ENCODE data around the gene PDE4C.

Gene PDE4C

GRCh38 chr19:18225702-18226468 lies at the start of gene PDE4C:
Gene PDE4C (minus strand): TSS chr19:18226438. CDS start chr19:18226415, 23 bp downstream.
- peak within 1 kb of the TSS; percentile 77 for H3K4me2 ChIP-seq (ENCODE audit: low read length)
- peaks cover 6% of the 10 kb centered on the region for H3K4me1 ChIP-seq
- H3K27ac ChIP-seq = no peak within 1 kb of the TSS
- H3K9me3 ChIP-seq (ENCODE audit: control insufficient read depth, low read length) = no peaks in the 10 kb centered on the region
- H3K4me3 ChIP-seq (ENCODE audit: low read depth, low read length) = no peak within 1 kb of the TSS
- TF ChIP-seq, protein P1, sequence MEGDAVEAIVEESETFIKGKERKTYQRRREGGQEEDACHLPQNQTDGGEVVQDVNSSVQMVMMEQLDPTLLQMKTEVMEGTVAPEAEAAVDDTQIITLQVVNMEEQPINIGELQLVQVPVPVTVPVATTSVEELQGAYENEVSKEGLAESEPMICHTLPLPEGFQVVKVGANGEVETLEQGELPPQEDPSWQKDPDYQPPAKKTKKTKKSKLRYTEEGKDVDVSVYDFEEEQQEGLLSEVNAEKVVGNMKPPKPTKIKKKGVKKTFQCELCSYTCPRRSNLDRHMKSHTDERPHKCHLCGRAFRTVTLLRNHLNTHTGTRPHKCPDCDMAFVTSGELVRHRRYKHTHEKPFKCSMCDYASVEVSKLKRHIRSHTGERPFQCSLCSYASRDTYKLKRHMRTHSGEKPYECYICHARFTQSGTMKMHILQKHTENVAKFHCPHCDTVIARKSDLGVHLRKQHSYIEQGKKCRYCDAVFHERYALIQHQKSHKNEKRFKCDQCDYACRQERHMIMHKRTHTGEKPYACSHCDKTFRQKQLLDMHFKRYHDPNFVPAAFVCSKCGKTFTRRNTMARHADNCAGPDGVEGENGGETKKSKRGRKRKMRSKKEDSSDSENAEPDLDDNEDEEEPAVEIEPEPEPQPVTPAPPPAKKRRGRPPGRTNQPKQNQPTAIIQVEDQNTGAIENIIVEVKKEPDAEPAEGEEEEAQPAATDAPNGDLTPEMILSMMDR (IDR thresholded peaks at IDR 0.05) = no peak
- H2AFZ ChIP-seq = peak within 1 kb of the TSS; percentile 74
- H3K79me2 ChIP-seq = no peaks in the 10 kb centered on the region
- no peaks in the 10 kb centered on the region for H3K27me3 ChIP-seq (ENCODE audit: control insufficient read depth, insufficient read depth, low read length)
- no peaks in the 10 kb centered on the region for H3K36me3 ChIP-seq (ENCODE audit: control insufficient read depth, insufficient read depth, low read length)
- no peak within 1 kb of the TSS for H3K9ac ChIP-seq

DNA sequence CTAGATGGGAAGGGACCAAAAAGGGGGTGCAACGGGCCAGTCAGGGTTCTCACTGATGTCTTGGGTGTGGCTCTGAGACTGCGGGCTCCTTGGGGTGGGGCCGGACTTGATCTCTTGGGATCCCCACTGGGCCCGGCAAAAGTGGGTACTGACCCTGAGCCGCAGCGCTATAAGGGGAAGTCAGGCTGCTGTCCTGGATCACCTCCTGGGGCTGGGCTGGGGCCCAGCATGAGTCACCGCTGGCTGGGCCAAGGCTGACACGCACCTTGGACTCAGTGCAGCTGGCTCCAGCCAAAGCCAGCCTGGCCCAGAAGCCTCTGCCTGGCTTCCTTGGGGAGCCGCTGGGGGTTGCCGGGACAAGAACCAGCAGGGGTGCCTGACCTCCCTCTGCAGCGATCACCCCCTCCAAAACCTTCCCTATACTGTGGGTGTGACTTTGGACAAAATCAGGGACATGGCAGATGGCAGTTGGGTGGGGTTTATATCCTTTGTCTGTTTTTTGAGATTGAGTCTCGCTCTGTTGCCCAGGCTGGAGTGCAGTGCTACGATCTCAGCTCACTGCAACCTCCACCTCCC lies 48.6 kb upstream of the PDE4C start:
- H3K9ac ChIP-seq = no peak overlapping the region
- H3K4me2 ChIP-seq (ENCODE audit: low read length) = no peak overlapping the region
- peaks cover 29% of the 10 kb centered on the region for H3K4me1 ChIP-seq
- peaks cover 4% of the 10 kb centered on the region for H3K36me3 ChIP-seq (ENCODE audit: control insufficient read depth, insufficient read depth, low read length)
- no peaks in the 10 kb centered on the region for H3K27me3 ChIP-seq (ENCODE audit: control insufficient read depth, insufficient read depth, low read length)
- peak overlapping the region; percentile 58 for H3K27ac ChIP-seq
- TF ChIP-seq, protein P1 (IDR thresholded peaks at IDR 0.05) = no peak
- peaks cover 14% of the 10 kb centered on the region for H3K79me2 ChIP-seq
- H3K4me3 ChIP-seq (ENCODE audit: low read depth, low read length) = no peak overlapping the region
- H3K9me3 ChIP-seq (ENCODE audit: control insufficient read depth, low read length) = no peaks in the 10 kb centered on the region
- no peak overlapping the region for H2AFZ ChIP-seq

GRCh38 chr19:18274219-18274780 lies 48.1 kb upstream of the PDE4C start, which contains the start of gene IQCN:
Gene IQCN (minus strand): TSS chr19:18274452. CDS start chr19:18269478, 4,974 bp downstream.
- H3K79me2 ChIP-seq = peaks cover 12% of the 10 kb centered on the region
- H3K27ac ChIP-seq = peak within 1 kb of the TSS; percentile 58
- no peaks in the 10 kb centered on the region for H3K27me3 ChIP-seq (ENCODE audit: control insufficient read depth, insufficient read depth, low read length)
- H3K36me3 ChIP-seq (ENCODE audit: control insufficient read depth, insufficient read depth, low read length) = peaks cover 4% of the 10 kb centered on the region
- TF ChIP-seq, protein P1 (IDR thresholded peaks at IDR 0.05) = no peak
- no peak within 1 kb of the TSS for H2AFZ ChIP-seq
- no peak within 1 kb of the TSS for H3K4me3 ChIP-seq (ENCODE audit: low read depth, low read length)
- no peaks in the 10 kb centered on the region for H3K9me3 ChIP-seq (ENCODE audit: control insufficient read depth, low read length)
- H3K4me2 ChIP-seq (ENCODE audit: low read length) = no peak within 1 kb of the TSS
- H3K9ac ChIP-seq = no peak within 1 kb of the TSS
- peaks cover 29% of the 10 kb centered on the region for H3K4me1 ChIP-seq

- Histone ChIP-seq H3K9ac (no peak overlapping the region), H3K36me3 (ENCODE audit: control insufficient read depth, insufficient read depth, low read length) (peaks cover 2% of the 10 kb centered on the region), H3K4me2 (ENCODE audit: low read length) (no peak overlapping the region), H3K9me3 (ENCODE audit: control insufficient read depth, low read length) (no peaks in the 10 kb centered on the region), H3K79me2 (peaks cover 6% of the 10 kb centered on the region), H3K27ac (no peak overlapping the region), H2AFZ (no peak overlapping the region), H3K4me3 (ENCODE audit: low read depth, low read length) (no peak overlapping the region), H3K4me1 (peaks cover 26% of the 10 kb centered on the region), H3K27me3 (ENCODE audit: control insufficient read depth, insufficient read depth, low read length) (no peaks in the 10 kb centered on the region)
- TF ChIP-seq, protein P1 (IDR thresholded peaks at IDR 0.05) = no peak
Observed at GRCh38 chr19:18273561-18274218, 47.5 kb upstream of the PDE4C start.

Measured in parathyroid adenoma (tissue), 2 donors.